HG03060 (cell line): Measurements from ENCODE around the gene CDH2.

Experiments
- ATAC-seq: cut with Tn5 transposase; IDR thresholded peaks from one replicate; pipeline ENCODE4 v1.9.1; 2021; ENCODE audit warnings: low read depth, moderate number of reproducible peaks; ENCODE audit not compliant: unreplicated experiment

CDH2 gene

DNA sequence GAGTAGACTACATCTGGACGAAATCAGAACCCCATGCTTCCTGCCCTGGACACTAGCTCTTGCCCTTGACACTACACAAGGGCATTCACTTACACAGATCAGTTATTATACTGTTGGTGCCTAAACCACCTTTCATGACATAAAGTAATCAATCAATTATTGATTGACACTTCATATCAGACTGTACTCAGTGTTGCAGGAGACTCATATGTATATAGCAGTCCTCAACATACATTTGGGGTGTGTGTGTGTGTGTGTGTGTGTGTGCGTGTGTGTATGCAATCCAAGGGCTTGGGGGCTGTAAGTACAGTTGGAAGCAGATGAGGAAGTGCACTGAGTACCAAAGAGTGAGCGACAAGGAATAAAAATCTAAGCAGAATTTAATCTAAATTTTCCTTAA is 5.1 kb downstream of the CDH2 start:
- ATAC-seq: no peak

DNA sequence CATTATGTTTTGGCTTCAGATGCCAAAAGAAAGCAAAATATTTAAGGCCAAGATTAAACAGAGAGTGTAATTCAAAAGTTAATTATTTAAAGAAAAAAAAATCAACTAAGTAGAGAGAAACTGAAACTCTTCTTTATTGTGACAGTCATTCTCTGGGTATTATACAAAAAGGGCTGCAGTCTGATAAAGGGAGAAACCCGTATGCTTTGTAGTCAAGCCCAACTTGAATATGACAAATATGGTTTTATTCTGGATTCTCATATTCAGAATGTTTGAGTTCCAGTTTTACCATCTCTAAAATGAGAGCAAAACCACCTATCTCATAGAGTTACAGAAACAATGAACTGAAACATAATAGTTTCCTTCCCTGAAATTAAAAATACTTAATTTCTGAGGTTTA is 8.2 kb downstream of the CDH2 start:
- ATAC-seq: no peak

DNA sequence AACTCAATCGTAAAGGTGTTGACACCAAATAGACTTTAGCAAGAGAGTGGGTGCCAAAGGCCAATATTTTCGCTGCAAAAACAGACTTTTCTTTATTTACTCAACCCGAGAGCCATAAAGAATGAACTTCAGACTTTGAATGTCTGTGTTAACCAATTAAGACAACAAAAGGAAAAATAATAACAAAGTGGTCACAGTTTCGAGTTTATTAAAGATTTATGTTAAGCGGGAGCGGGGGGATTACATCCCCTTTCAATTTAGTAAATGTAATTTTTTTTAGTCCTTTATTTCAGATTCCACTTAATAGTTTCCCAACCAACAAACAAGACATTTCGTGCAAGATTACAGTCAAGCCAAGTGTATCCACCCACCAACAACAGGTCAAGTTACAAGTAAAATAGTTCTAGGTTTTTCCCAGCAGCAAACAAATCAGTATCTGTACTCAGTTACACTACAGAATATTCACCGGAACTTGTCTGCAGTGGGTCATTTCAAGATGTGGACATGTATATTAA is 9.0 kb downstream of the CDH2 start:
- no peak for ATAC-seq

DNA sequence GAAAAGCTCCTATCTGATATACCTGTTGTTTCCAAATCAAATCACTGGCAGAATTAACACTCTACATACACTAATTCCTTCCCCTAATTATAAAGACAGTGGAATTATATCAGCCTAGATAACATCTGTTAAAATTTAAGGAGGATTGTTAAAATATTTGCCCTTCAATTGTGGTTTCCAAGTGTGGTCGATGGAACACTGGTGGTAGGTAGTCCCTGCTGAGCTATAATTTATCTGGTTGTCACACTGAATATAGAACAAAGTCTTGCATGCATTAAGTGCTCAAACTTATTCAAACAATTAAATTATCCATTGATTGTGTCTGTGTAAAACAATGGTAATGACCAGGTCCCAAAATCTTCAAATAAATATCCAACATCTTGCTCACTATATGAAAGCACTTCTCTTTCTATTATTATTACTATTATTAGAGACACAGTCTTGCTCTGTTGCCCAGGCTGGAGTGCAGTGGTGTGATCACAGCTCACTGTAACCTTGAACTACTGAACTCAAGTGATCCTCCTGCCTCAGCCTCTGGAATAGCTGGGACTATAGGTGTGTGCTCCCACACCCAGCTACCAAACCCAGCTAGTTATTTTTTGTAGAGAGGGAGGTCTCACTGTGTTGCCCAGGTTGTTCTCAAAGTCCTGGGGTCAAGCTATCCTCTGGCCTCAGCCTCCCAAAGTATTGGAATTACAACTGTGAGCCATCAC is 12.0 kb downstream of the CDH2 start:
- no peak for ATAC-seq

DNA sequence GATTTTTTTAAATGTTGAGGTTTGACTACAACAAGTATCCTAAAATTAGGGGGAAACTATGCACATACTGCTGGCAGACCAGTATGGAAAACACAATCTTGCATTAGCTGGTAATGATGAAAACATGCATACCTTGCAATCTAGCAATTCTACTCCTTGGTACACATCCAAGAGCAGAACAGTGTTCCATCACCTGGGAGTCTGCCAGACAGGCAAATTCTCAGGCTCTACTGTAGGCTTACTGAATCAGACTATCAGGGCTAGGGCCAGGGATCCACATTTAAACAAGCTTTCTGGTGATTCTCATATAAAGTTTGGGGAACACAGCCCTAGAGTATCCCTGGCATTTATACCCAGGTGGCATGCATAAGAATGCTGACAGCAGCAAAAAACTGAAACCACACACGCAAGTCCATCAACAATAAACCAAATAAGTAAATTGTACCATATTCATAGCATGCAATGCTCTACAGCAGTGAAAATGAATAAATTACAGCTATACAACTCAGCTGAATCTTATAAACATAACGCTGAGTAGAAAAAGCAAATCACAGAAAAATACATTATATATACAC is 13.6 kb downstream of the CDH2 start:
- no peak for ATAC-seq

DNA sequence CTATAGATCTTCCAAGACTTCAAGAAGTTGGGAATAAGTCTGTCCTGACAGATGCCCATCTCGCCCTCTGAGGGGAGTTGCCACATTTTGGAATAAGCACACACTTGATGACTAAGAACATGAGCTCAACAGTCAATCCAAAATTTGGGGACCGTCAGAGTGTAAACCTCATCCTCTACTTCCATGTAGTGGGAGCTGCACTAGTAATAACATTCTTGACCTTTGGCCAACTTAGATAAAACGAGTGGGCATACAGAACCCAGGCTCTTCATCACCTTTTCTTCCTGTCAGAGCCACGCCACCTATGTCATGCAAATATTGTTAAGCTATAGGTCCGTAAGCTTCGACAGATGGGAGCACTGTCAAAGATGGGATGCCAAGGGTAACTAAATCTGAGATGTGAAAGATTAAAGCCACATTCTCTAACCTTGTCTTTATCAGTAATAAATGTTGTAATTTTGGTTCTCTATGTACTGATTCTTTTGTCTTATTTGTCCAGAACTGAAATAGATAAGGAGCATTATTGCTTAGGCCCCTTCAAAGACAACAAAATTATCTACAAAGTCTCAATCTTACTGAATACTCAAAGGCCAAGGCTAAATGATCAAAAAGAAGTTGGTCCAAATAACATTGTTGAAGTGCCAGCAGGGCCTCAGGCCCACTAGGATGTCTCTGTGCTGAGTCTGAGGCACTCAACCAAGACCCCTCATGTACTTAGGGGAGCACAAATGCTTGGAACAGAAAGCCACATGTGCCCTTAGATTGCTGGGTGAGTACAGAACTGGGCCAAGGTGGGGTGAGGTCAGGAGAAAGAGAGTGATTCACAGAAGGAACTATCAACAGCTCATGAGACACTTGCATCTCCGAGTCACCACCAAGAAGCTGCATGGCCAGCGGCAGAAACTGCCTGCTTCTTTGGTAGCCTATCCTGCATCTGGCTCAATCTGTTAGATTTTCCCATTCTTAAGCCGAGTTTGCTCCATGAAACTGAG is 15.0 kb downstream of the CDH2 start:
- no peak for ATAC-seq

DNA sequence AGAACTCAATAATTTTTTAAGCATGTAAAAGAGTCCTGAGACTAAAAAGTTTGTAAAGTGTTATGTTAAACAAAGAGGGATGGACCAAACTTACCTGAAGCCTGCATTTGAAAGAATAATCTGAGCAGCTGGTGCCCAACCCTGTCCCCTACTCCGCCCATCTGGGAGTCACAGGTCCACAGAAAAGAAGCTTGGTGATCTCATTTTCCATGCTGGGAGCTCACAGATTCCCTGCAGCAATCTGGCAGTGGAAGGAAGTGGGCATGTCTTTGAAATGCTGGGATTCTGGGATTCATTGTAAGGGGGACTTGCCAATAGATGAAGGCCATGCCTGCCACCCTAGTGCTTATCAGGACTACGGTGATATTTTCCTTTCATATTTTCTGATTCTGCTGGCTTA is 17.9 kb downstream of the CDH2 start:
- ATAC-seq: no peak

DNA sequence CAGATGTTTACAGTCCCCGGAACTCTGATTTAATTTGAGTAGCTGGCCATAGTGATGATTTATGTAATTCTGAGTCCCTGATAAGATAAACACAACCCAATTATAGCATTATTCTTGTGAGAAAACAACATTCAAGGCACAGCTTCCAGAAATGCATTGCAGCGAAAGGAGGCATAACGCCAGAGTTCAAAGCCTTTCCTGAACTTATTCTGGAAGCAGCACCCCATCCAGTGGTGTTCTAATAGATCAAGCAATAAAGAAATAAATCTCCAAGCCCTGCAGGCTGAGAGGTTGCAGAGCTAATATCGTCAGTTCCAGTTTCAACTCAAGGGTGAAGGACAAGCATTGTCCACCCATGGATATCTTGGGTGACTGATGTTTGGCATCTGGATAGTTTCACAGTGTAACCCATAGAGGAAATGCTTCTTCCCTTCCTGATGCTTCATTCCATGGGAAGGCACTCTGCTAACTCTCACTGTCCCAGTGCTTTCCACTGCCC is 18.8 kb downstream of the CDH2 start:
- no peak for ATAC-seq

DNA sequence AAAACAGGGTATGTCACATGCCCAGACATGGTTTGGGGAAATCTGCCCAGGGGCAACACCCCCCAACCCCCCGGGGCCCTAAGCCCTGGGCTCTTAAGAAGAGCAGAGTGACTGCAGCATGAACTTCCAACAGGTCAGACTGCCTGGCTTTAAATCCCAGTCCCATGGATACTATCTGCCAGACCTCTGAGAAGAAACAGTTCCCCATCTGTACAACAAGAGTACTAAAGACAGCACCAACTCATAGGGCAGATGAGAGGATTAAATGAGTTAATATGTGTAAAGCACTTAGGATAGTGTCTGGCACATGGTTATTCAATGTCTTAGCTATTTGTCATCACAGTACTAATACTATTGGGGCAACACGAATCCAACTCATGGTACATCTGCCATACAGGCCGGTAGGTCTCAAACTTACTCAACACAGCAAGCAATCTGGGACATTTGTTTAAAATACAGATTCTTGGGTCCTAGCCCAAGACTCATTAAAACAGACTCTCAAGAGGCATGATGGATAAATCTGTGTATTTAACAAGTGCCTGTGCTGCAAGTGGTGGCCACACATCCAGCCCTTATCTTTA is 23.4 kb downstream of the CDH2 start:
- ATAC-seq: no peak

DNA sequence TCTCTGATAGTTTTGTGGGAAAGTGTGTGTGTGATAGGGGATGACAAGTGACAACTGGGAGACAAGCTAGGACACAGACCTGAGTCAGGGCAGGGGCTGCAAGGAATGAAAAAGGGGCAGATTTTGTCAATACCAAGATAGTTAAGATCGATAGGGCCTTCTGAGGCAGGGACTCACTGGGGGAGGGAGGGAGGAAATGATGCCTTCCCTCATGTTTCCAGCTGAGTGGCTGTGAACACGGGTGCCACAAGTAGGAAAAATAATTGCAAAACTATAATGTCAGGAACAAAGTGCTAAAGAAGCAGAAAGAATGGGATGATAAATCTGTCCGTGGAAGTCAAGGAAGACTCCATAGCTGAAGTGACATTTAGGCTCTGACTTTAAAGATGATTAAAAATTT is 24.2 kb downstream of the CDH2 start:
- no peak for ATAC-seq

DNA sequence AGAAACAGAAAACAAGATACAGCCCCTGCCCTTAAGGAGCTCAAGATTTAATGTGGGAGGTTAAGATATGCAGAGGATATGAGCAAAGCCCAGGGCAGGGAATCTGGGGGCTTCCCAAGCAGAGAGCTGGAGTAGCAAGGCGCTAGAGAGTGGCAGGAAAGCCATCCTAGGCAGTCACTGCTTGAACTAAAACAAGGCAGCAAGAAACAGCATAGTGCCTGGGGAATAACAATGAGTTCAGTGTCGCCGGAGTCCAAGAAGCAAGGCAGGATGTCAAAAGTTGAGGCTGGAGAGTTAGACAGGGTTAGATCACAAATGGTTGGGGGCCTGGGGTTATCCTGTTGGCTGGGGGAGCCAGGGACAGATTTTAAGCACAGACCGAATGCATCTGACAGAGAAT is 24.6 kb downstream of the CDH2 start:
- no peak for ATAC-seq

DNA sequence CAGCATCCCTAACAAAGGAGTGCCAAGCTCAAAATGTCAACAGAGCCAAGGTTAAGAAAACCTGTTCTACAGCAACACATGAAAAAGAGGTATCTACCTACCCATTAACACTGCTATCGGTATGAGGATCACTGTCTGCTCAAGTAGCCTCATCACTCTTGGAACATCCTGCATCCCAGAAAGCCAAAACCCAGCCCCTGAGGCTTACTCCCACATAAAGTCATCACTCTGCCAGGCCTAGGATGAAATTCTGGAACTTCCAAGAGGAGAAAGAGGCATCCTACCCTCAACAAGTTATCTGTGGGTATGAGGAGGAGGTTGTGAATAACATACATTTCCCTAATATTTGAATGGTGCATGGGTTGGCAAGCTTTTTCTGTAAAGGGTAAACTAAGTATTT is 25.5 kb downstream of the CDH2 start:
- no peak for ATAC-seq

DNA sequence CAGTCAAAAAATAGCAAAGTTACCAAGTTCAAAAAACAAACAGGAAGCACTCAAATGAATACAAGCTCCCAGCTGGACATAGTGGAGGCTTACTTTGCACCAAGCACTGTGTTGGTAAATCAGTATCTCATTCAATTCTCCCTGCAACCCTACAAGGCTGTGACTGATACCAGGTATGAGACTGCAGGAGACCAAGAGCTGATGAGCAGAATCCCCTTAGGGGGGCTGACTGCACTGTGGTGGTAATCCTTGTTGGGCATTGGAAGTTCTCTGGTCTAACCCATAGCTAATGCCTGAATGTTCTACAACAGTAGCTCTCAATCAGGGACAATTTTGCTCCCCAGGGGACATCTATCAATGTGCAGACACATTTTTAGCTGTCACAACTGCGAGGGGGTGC is 26.0 kb downstream of the CDH2 start:
- ATAC-seq: no peak

DNA sequence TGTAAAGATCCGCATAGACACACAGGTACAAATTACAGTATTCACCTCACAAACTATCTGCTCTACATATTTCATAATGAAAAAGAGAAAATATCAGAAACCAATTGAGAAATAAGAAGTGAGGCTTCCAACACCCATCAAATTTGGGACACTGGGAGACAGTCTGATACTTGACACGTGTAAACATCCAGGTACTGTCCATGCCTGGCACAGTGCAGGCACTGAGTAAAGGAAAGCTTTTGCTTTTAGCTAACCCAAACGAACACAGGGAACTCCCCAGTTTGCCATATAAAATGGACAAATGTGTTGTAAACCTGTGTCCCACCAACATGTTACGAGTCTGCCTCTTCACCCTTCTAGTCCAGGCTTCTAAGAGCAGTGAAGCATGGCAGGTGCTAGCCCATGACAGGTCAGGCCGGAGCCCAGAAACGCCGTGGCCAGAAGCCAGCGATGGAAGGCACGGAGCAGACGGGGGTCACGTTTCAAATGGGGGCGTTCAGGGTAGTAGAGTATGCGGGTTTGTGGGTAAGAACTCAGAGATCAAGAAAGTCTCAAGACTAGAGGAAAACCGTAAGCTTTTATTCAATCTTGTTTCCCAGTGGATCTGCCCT is 27.0 kb downstream of the CDH2 start:
- ATAC-seq: no peak

DNA sequence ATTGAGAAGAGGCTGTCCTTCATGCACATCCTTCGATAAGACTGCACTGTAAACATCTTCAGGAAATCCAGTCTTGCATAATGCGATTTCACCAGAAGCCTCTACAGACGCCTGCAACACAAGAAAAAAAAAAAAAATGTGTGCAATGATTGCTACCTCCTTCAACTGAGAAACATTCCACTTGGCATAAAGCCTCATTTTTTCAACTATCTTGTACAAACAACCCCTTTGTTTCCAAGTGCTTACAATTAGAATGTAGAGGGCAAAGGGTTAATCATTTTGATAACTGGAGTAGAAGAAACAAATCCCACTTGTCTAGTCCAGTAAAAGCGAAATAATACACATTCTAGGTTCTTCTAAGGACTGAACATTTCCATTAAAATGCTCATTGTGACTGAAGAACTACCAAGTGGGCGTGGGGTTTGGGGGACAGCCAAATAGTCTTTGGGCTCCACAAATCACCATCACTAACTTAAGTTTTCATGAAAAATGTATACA is 29.2 kb downstream of the CDH2 start:
- no peak for ATAC-seq

DNA sequence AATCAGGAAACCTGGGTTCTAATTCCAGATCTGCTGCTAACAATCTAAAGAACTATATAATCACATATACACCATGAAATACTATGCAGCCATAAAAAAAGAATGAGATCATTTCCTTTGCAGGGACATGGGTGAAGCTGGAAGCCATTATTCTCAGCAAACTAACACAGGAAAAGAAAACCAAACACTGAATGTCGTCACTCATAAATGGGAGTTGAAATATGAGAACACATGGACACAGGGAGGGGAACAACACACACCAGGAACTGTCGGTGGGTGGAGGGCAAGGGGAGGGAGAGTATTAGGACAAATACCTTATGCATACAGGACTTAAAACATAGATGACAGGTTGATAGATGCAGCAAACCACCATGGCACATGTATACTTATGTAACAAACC is 33.2 kb downstream of the CDH2 start:
- no peak for ATAC-seq

DNA sequence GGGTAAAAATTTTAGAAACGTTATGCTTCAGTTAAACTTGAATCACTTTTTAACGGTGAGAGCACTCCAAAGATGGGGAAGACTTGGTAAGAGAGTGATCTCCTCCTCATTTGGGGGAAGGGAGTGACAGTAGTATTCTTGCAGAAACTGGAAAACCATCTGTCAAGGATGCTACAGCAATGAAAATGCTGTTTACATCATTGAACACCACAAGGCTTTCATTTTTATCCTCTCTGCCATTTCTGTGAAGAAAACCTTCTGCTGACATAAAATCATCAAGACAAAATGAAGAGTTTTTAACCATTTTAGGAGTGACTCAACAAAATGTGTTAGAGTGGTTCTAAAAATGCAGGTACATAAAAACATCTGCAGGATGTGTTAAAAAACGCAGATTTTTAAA is 38.1 kb downstream of the CDH2 start:
- no peak for ATAC-seq

DNA sequence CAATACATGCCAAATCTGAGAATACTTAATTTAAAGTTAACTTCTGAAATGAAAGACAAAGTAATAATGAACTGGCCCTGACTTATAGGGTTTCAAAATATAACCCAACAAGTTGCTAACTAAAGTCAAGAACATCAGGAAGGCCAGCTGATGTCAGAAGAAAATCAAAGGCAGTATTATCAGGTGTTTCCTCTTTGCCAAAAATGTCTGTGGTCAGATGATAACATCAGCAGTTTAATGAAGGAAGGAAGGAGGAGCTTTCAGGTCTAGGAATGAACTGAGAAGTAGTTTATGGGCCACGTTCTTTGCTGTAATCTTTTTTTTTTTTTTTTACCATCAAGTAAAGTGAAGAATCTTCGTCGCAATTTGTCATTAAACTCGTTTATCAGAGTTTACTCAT is 40.9 kb downstream of the CDH2 start:
- no peak for ATAC-seq

DNA sequence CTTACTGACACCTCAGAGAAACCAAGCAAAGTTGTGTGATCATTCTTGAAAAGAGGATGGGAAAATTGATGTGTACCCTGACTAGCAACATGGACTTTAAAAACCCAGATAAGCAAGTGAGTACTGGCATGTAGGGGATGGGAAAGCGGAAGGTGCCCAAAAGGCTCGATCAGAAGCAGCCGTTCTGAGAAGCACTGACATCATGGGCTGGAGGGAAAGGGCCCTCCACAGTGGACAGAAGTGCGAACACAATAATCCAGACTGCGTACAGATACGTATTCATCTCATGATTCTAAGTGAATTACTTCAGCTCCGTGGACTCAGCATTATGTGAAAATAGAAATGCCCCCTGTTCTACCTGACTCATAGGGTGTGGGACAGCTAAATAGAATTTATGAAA is 42.2 kb downstream of the CDH2 start:
- no peak for ATAC-seq

DNA sequence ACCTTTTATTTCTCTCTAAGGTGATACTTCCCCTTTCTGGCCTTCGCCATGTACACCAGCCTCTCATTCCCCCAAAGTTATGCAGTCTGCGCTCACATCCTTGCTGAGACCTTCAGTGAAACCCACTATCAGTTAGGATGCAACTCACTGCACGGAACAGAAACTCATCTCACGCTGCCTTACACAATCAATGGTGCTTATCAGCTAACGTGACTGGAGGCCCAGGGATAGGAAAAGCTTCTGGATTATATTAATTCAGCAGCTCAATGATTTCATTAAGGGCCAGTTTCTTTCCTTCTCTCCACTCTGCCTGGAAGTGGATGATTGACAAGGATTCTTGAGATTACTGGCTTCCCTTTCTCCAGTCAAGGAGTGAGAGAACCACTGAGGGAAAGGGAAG is 44.8 kb downstream of the CDH2 start:
- ATAC-seq: no peak
